HG02840 (cell line): ENCODE results near the gene RAPGEF1.
"Not testable (repeated sequence)": the region's sequence is repeated elsewhere in the genome, so short reads cannot be mapped to it uniquely, and the experiment has no call there.

Experiments
- ATAC-seq: cut with Tn5 transposase; IDR thresholded peaks from one replicate; pipeline ENCODE4 v1.9.1; 2021; ENCODE audit warnings: mild to moderate bottlenecking, moderate library complexity, moderate number of reproducible peaks; ENCODE audit not compliant: unreplicated experiment, low FRiP score

Gene RAPGEF1

GRCh38 chr9:131675437-131676022 lies 64.3 kb downstream of the RAPGEF1 start:
- ATAC-seq = no peak

- ATAC-seq = no peak
Observed at GRCh38 chr9:131674425-131675421, 65.2 kb downstream of the RAPGEF1 start.

GRCh38 chr9:131673531-131673930 lies 66.3 kb downstream of the RAPGEF1 start:
- no peak for ATAC-seq

- ATAC-seq = no peak
Observed at GRCh38 chr9:131673068-131673467, 66.8 kb downstream of the RAPGEF1 start.

GRCh38 chr9:131672451-131672850 lies 67.4 kb downstream of the RAPGEF1 start:
- no peak for ATAC-seq

GRCh38 chr9:131671133-131671520 lies 68.7 kb downstream of the RAPGEF1 start:
- no peak for ATAC-seq

- no peak for ATAC-seq
Observed at GRCh38 chr9:131670247-131671132, 69.4 kb downstream of the RAPGEF1 start.

GRCh38 chr9:131669269-131670157 lies 70.4 kb downstream of the RAPGEF1 start:
- ATAC-seq = no peak

GRCh38 chr9:131668439-131669268 lies 71.2 kb downstream of the RAPGEF1 start:
- ATAC-seq = no peak

GRCh38 chr9:131668057-131668438 lies 71.8 kb downstream of the RAPGEF1 start:
- ATAC-seq = no peak

GRCh38 chr9:131667576-131667975 lies 72.3 kb downstream of the RAPGEF1 start:
- no peak for ATAC-seq

GRCh38 chr9:131666774-131667173 lies 73.1 kb downstream of the RAPGEF1 start:
- no peak for ATAC-seq

GRCh38 chr9:131666029-131666428 lies 73.8 kb downstream of the RAPGEF1 start:
- ATAC-seq = no peak

GRCh38 chr9:131663288-131663687 lies 76.6 kb downstream of the RAPGEF1 start:
- no peak for ATAC-seq

GRCh38 chr9:131662289-131662621 lies 77.6 kb downstream of the RAPGEF1 start:
- ATAC-seq = not testable (repeated sequence)

GRCh38 chr9:131661568-131662288 lies 78.1 kb downstream of the RAPGEF1 start:
- no peak for ATAC-seq

GRCh38 chr9:131660466-131661405 lies 79.1 kb downstream of the RAPGEF1 start:
- ATAC-seq = no peak
